ACC112 (cell line): ENCODE data around the gene FANCC.

ENCODE experiments used
- H2AFZ ChIP-seq: fragments of 200-600 bp; sonication (generic); one replicate; pipeline ENCODE4 v1.6.0; 2017; ENCODE audit warnings: antibody characterized with exemption, low read length; ENCODE audit not compliant: unreplicated experiment
- H3K27ac ChIP-seq: fragments of 200-600 bp; sonication (generic); 2 replicates; pipeline ENCODE4 v1.5.1; 2014; ENCODE audit warnings: low read depth, mild to moderate bottlenecking, antibody characterized with exemption, low read length, moderate library complexity
- H3K27me3 ChIP-seq: fragments of 200-600 bp; sonication (generic); 2 replicates; pipeline ENCODE4 v1.6.1; 2014; ENCODE audit warnings: mild to moderate bottlenecking, antibody characterized with exemption, low read length, moderate library complexity, mixed read lengths; ENCODE audit not compliant: insufficient read depth
- H3K36me3 ChIP-seq: fragments of 200-600 bp; sonication (generic); 2 replicates; pipeline ENCODE4 v1.6.1; 2016; ENCODE audit warnings: mild to moderate bottlenecking, antibody characterized with exemption, low read length, moderate library complexity, mixed read lengths; ENCODE audit not compliant: insufficient read depth
- H3K4me1 ChIP-seq: fragments of 200-600 bp; sonication (generic); one replicate; pipeline ENCODE4 v1.6.1; 2016; ENCODE audit warnings: low read length, mixed read lengths; ENCODE audit not compliant: insufficient read depth, unreplicated experiment, control insufficient read depth
- H3K4me3 ChIP-seq: fragments of 200-600 bp; sonication (generic); 2 replicates; pipeline ENCODE4 v1.5.1; 2014; ENCODE audit warnings: mild to moderate bottlenecking, low read depth, low read length
- H3K79me2 ChIP-seq: fragments of 200-600 bp; sonication (generic); one replicate; pipeline ENCODE4 v1.6.0; 2016; ENCODE audit warnings: low read length; ENCODE audit not compliant: control insufficient read depth, unreplicated experiment, insufficient read depth

The FANCC gene

DNA sequence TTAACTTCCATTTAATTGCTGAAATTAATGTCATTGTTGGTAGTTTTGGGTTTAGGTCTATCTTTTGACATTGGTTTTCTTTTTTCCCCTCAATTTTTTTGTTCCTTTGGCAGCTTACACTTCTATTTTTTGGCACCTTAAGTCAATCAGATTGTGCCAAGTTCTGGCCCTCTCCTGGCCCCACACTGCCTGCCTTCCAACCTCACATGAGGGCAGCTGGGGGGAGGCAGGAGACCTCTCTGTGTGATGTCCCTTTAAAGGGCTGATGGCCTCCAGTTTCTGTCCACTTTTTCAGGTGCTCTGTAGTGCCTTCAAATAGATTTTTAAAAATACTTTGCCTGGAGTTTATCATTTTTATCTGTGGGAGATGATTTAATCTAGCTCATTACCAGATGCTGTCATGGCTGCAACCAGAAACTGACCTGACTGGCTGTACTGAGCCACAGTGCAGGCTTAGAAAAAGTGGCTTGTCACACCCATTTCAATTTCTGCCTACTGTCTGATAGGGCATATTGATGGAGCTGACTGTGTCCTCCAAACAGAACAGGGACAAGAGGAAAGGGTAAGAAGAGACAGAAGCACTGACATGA is 196.6 kb downstream of the FANCC start:
- Histone ChIP-seq H3K36me3 (no peaks in the 10 kb centered on the region), H2AFZ (no peak overlapping the region), H3K27me3 (no peaks in the 10 kb centered on the region), H3K4me3 (no peak overlapping the region), H3K27ac (no peak overlapping the region), H3K4me1 (no peaks in the 10 kb centered on the region), H3K79me2 (no peaks in the 10 kb centered on the region)

DNA sequence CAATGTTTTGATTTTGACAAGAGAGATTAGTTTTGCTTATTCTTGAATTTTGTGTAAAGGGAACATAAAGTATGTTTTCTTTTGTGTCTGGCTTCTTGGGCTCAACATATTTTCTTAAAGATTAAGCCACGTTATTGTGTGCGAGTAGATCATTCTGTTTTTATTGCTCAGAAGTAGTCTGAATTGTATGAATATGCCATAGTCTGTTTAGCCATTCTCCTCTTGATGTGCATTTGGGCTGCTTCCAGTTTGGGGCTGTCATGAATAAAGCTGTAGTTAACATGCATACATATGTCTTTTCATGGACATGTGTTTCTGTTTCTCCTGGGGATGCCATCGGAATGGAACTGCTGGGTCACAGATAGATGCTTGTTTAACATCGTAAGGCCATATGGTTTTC is 198.9 kb downstream of the FANCC start:
- no peaks in the 10 kb centered on the region for H3K36me3 ChIP-seq
- no peaks in the 10 kb centered on the region for H3K27me3 ChIP-seq
- H3K79me2 ChIP-seq = no peaks in the 10 kb centered on the region
- no peak overlapping the region for H2AFZ ChIP-seq
- no peak overlapping the region for H3K4me3 ChIP-seq
- no peaks in the 10 kb centered on the region for H3K4me1 ChIP-seq
- no peak overlapping the region for H3K27ac ChIP-seq

DNA sequence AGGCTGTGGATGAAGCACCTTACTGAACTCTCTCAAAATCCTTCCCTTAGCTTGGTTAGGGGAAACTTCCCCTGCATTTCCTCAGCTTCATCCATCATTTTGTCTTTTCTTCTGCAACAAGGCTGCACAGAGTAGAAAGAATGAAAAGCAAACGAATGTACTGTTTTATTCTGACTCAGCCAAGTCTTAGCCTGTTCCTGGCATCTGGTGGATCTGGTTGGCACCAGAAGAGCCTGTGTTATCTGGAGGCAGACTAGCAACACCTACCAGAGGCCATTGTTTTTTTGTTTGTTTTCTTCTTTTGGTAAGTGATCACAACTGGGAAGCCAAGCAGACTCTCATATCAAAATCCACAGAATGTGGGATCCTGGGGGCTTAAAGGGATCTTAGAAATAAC is 200.7 kb downstream of the FANCC start:
- Histone ChIP-seq H2AFZ (no peak overlapping the region), H3K4me1 (no peaks in the 10 kb centered on the region), H3K36me3 (no peaks in the 10 kb centered on the region), H3K79me2 (no peaks in the 10 kb centered on the region), H3K4me3 (no peak overlapping the region), H3K27me3 (no peaks in the 10 kb centered on the region), H3K27ac (no peak overlapping the region)

DNA sequence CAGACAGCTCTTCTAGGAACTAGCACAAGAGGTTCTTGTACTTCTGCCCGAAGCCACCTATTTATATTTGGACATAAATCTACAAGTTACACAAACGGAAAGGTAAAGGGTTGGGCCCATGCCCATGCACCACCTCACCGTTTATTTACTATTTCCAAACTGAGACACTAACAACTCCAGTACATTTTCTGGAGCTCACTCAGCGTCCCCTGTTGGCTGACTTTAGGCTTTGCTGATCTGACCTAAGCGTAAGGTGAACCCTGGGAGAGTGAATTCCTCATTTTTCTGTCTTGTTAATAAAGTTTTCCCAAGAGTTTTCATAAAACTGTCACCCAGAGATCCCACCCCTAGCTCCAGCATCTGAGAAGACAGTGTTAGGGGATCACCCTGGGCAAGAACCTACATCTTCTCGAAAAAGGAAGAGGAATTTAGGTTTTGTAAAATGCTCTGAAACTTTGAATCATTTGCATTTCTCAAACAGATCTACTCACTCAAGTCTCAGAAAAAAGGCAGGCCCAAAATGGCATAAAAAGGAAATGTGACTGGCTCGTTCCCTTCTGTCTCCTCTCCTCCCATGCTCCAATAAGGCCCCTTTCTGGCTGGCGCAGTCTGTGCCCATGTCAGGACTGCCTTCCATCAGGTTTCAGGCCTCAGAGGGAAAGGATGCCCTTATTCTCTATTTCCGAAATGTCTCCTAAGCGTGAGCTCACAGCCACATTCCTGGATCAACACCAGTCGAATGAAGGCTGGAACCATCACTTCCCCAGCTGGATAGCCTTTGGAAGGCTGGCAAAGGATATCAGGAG is 201.3 kb downstream of the FANCC start:
- Histone ChIP-seq H3K4me1 (no peaks in the 10 kb centered on the region), H3K36me3 (no peaks in the 10 kb centered on the region), H3K27ac (no peak overlapping the region), H3K4me3 (no peak overlapping the region), H3K79me2 (no peaks in the 10 kb centered on the region), H2AFZ (no peak overlapping the region), H3K27me3 (no peaks in the 10 kb centered on the region)

DNA sequence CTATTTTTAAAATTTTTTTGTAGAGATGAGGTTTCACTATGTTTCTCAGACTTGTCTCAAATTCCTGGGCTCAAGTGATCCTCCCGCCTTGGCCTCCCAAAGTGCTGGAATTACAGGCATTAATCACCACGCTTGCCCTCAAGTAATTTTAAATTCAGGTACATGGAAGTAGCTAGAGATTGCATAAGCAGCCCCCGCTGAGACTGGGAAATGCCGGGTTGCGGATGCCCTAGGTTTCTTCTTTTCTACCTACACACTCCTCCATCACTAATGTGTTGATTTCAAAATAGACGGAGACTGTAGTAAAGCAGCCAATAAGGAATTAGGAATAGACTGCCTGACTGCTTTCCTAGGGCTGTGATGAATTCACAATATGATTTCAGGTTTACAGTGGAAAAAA is 202.4 kb downstream of the FANCC start:
- H3K27ac ChIP-seq = no peak overlapping the region

DNA sequence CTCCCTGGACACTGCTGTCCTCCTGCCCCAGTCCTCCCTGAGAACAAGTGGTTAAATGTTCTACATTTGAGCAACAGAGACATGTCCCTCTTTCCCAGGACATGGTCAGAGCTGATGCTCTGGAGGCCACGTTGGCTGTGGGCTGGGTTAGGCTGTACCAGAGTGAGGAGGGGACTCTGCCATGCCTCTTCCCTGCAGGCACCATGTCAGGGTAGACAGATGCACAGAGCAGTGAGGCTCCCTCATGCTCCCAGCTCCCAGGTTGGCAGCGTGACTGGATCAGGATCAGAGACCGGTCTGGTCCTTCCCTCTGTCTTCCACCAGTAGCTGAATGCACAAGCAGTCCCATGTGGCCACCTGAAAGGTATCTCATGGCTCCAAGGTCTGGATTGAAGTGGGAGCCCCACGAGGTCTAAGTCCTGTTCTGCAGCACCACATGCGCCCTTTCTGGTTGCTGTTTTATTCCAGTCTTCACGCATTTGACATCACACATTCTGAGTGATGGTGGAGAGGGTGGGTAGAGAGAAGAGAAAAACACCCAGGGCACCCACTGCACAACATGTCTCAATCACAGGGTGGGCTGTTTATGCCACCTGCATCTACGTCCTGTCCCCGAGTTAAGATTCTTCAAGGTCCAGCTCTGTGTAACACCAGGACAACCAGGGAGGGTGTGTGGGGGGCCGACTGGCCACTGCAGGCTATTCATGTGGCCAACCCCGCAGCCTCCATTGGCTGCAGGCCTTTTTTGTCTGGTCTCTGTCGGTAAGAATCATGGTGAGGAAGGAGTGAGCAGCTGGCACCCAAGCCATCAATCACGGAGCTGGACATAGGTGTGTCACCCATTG is 204.9 kb downstream of the FANCC start:
- Histone ChIP-seq H3K27ac (no peak overlapping the region), H3K4me1 (no peaks in the 10 kb centered on the region), H3K36me3 (no peaks in the 10 kb centered on the region), H3K4me3 (no peak overlapping the region), H2AFZ (no peak overlapping the region), H3K79me2 (no peaks in the 10 kb centered on the region), H3K27me3 (no peaks in the 10 kb centered on the region)

More for the DNA sequence above, 202.4 kb downstream of the FANCC start:
- Histone ChIP-seq H3K36me3 (no peaks in the 10 kb centered on the region), H3K4me3 (no peak overlapping the region), H3K79me2 (no peaks in the 10 kb centered on the region), H2AFZ (no peak overlapping the region), H3K4me1 (no peaks in the 10 kb centered on the region), H3K27me3 (no peaks in the 10 kb centered on the region)

DNA sequence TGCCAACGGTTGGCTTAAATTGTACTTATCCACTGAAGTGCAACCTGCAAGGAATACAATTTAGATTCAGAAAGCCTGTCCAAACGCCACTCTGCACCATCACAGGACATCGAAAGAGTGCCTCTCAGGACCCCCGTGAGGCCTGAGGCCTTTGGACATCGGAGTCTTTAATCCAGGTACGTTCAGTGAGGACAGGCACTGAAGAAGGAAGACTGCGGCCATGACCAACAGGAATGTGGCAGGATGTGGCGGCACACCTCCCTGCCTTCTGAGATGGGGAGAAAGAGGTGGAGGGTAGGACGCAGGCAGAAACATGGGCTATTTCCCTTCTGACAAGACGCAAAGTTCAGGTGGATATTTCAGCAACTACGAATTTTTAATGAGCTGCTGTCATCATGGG is 205.8 kb downstream of the FANCC start:
- no peaks in the 10 kb centered on the region for H3K79me2 ChIP-seq
- no peak overlapping the region for H3K27ac ChIP-seq
- H3K27me3 ChIP-seq = no peaks in the 10 kb centered on the region
- H3K4me3 ChIP-seq = no peak overlapping the region
- no peaks in the 10 kb centered on the region for H3K4me1 ChIP-seq
- no peaks in the 10 kb centered on the region for H3K36me3 ChIP-seq
- no peak overlapping the region for H2AFZ ChIP-seq

DNA sequence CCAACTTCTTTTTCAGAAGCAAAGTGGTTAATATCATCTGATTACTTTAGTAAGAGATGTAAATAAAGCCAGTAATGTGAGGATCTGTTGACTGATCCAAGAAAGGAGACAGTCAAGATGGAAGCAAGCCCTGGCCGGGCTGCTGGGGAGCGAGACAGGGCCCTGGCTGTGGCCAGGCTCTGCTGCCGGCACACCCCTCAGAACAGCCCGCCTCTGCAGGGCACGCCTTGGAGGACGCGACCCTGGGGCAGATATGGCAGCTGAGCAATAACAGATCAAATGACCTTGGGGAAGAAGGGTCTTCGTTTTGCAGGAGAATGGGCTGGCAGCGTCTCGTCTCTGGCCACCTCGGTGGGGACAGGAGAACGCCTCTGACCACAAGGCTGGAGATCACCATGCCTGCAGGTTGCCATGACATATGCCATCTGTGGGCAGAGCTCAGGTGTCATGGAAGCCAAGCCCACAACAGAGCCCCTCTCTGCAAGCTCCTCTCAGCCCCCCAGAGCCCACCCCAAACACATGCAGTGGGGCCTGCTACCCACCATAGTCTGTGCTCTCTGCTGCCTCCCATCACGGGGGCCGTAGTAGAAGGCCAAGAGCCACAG is 206.5 kb downstream of the FANCC start:
- no peaks in the 10 kb centered on the region for H3K36me3 ChIP-seq

DNA sequence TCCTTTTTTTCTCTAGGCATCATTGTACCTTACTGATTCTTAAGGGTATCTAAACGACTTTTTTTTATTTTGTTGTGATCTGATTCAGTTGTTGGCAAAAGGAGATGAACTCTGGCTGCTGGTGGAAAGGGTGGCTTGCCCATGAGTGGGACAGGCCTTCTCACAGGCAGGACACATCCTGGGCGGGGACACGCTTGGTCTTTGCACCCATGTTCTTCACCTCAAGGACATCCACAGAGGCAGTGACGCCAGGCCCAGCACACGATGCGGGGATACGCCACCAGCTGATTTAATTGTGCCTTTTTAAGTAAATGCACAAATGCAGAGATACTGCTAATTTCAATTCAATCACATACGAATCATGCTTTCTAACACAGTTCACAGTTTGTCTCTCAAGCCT is 208.1 kb downstream of the FANCC start:
- no peak overlapping the region for H2AFZ ChIP-seq
- no peaks in the 10 kb centered on the region for H3K27me3 ChIP-seq
- no peaks in the 10 kb centered on the region for H3K4me1 ChIP-seq
- no peak overlapping the region for H3K27ac ChIP-seq
- H3K4me3 ChIP-seq = no peak overlapping the region
- H3K79me2 ChIP-seq = no peaks in the 10 kb centered on the region
- H3K36me3 ChIP-seq = no peaks in the 10 kb centered on the region

More for the DNA sequence above, 206.5 kb downstream of the FANCC start:
- H3K27me3 ChIP-seq = no peaks in the 10 kb centered on the region
- H2AFZ ChIP-seq = no peak overlapping the region
- H3K79me2 ChIP-seq = no peaks in the 10 kb centered on the region
- no peak overlapping the region for H3K4me3 ChIP-seq
- H3K27ac ChIP-seq = no peak overlapping the region
- H3K4me1 ChIP-seq = no peaks in the 10 kb centered on the region

DNA sequence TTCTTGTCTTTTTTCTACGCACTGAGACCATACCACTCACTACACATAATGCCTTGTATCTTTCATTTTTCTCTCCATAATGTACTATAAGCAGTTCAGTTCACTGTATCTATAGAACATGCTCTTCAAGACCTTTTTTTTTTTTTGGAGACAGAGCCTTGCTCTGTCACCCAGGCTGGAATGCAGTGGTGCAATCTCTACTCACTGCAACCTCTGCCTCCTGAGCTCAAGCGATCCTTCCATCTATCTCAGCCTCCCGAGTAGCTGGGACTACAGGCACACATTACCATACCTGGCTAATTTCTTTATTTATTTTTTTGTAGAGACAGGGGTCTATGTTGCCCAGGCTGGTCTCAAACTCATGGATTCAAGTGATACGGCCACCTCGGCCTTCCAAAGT is 208.7 kb downstream of the FANCC start:
- no peaks in the 10 kb centered on the region for H3K36me3 ChIP-seq

More for the DNA sequence above, 208.7 kb downstream of the FANCC start:
- no peak overlapping the region for H2AFZ ChIP-seq
- H3K27me3 ChIP-seq = no peaks in the 10 kb centered on the region
- no peak overlapping the region for H3K27ac ChIP-seq
- H3K4me3 ChIP-seq = no peak overlapping the region
- no peaks in the 10 kb centered on the region for H3K79me2 ChIP-seq
- H3K4me1 ChIP-seq = no peaks in the 10 kb centered on the region
